HEK293T (cell line): ENCODE results near the gene PLOD2.

Source experiments
- BHLHE40 ChIP-seq: fragments of 450-650 bp; IDR thresholded peaks from 2 replicates; pipeline ENCODE4 v1.6.1; 2016; ENCODE audit warnings: mild to moderate bottlenecking, moderate library complexity, borderline replicate concordance
- FOXK2 ChIP-seq: fragments of 450-650 bp; IDR thresholded peaks from 2 replicates; pipeline ENCODE4 v1.6.1; 2016; ENCODE audit warnings: mild to moderate bottlenecking
- FOXM1 ChIP-seq: fragments of 450-650 bp; IDR thresholded peaks from 2 replicates; pipeline ENCODE4 v1.6.1; 2017; ENCODE audit warnings: mild to moderate bottlenecking, borderline replicate concordance
- LEF1 ChIP-seq: fragments of 450-650 bp; IDR thresholded peaks from 2 replicates; pipeline ENCODE4 v1.6.1; 2017; ENCODE audit warnings: mild to moderate bottlenecking, borderline replicate concordance
- SP1 ChIP-seq: fragments of 450-650 bp; IDR thresholded peaks from 2 replicates; pipeline ENCODE4 v1.6.1; 2017
- TARDBP ChIP-seq: fragments of 450-650 bp; IDR thresholded peaks from 2 replicates; pipeline ENCODE4 v1.6.1; 2016

DNA sequence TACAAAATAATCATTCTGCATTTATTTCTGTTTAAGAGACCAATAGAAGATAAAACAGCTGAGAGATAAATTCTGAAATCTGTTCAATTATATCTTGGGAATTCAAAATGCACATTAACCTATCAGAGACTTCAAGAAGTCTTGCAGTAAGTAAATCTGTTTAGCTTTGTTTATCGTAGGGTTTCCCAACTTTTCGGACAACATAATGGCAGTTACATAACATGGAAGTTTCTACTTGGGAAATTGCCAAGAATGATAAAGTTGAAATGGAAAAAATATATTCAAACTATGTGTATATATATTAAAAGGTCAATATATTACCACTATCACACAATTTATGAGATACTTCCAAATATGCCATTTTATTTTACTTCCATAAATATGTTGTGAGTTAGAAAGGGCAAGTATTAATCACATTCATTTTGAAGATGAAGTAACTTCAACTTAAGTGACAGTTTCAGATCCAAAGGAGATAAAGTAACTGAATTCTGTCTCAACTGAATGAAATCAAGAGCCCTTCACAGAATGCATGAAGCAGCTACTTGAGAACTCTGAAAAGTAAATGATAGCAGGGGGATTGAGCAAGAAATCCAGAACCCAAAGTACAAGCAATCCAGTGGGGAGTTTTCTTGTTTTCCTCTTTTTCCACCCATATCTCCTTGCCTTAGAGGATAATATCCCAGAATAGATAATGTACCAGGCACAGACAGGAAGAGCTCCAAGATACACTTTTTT lies 108.8 kb downstream of the PLOD2 start:
- TF ChIP-seq FOXM1 (no peak), BHLHE40 (no peak), FOXK2 (no peak), LEF1 (no peak), SP1 (no peak), TARDBP (no peak)
